Mesothelial cell of epicardium (in vitro differentiated cells): Measurements from ENCODE around the gene ZNF570. TPM values are rescaled to one million over a fixed set of nuclear protein-coding genes. Genes with fewer than 3 reads are reported as not detected.

ENCODE experiments used
- DNase-seq, 2 experiments: peaks; one replicate each; pipeline ENCODE4 v3.0.0; 2021; ENCODE audit warnings: low spot score in 2 of 2; ENCODE audit not compliant: unreplicated experiment in 2 of 2
- H3K27ac Mint-ChIP-seq: 2 replicates; pipeline ENCODE4 v1.8.0; 2021; ENCODE audit warnings: mixed read lengths
- H3K27me3 Mint-ChIP-seq: 2 replicates; pipeline ENCODE4 v1.8.0; 2021; ENCODE audit warnings: low read depth, mixed read lengths
- H3K36me3 Mint-ChIP-seq: 2 replicates; pipeline ENCODE4 v1.8.0; 2021; ENCODE audit warnings: mixed read lengths
- H3K4me1 Mint-ChIP-seq: 2 replicates; pipeline ENCODE4 v1.8.0; 2021; ENCODE audit warnings: mixed read lengths
- H3K4me3 Mint-ChIP-seq: 2 replicates; pipeline ENCODE4 v1.8.0; 2021; ENCODE audit warnings: mild to moderate bottlenecking, moderate library complexity, mixed read lengths
- H3K9me3 Mint-ChIP-seq: 2 replicates; pipeline ENCODE4 v1.8.0; 2021; ENCODE audit warnings: mixed read lengths
- CTCF ChIP-seq: fragments of 200-600 bp; sonication (generic); IDR thresholded peaks from one replicate; pipeline ENCODE4 v1.5.0; 2021; ENCODE audit warnings: antibody characterized with exemption; ENCODE audit not compliant: unreplicated experiment
- total RNA-seq: library from RNA; stranded (reverse); gene quantifications from 3 replicates; pipeline ENCODE4 v1.2.1, GENCODE V29; 2021

ZNF570 gene
- total RNA-seq = 7.3 to 7.9 TPM (median 7.6 TPM) in 3 replicates

DNA sequence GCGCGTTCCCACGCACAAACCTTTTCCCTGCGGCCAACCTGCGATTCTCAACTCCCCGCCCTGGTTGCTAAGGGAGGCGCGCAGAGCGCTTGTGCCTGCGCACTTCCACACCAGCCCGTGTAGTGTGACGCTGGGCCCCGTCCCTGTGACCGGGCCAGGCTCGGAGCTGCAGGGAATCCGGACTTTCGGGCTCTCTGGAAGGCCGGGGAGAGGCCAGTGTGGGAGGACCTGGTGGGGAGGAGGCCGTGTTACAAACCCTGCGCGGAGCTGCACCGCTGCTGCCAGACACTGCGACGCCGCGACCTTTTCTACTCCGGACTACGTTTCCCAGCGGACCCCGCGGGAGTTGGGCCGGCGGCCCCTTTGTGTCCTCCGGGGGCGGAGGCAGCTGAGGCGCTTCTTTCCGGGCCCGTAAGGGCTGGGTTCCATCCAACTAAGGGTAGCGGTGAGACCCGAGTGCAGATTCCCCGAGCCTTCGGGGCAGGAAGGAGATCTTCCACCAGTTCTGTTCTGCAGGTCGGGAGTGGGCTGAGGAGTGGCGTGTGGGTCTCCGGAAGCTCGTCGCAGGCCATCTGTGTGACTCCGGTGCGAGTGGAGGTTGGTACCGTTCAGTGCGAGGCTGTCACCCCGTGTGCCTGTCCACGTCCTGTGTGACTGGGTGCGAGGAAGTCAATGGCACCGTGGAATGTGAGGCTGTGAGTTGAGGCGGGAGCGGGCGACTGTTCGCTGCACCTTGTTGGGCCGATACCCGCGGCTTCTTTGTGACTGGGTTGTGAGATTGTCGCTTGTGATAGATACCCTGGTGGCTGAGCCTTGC is at the start of gene ZNF570:
TSS of gene ZNF570 (plus strand) at position 396 of the 817 bp plus-strand sequence. CDS start 999 bp downstream, outside the sequence.
- peaks cover 13% of the 10 kb centered on the region for H3K9me3 Mint-ChIP-seq
- peak; percentile 69 to 83 for DNase-seq
- H3K27ac Mint-ChIP-seq = peak within 1 kb of the TSS; percentile 99
- peak within 1 kb of the TSS; percentile 94 for H3K4me3 Mint-ChIP-seq
- no peak for TF ChIP-seq CTCF
- H3K4me1 Mint-ChIP-seq = peaks cover 25% of the 10 kb centered on the region
- no peaks in the 10 kb centered on the region for H3K27me3 Mint-ChIP-seq
- H3K36me3 Mint-ChIP-seq = peaks cover 18% of the 10 kb centered on the region

DNA sequence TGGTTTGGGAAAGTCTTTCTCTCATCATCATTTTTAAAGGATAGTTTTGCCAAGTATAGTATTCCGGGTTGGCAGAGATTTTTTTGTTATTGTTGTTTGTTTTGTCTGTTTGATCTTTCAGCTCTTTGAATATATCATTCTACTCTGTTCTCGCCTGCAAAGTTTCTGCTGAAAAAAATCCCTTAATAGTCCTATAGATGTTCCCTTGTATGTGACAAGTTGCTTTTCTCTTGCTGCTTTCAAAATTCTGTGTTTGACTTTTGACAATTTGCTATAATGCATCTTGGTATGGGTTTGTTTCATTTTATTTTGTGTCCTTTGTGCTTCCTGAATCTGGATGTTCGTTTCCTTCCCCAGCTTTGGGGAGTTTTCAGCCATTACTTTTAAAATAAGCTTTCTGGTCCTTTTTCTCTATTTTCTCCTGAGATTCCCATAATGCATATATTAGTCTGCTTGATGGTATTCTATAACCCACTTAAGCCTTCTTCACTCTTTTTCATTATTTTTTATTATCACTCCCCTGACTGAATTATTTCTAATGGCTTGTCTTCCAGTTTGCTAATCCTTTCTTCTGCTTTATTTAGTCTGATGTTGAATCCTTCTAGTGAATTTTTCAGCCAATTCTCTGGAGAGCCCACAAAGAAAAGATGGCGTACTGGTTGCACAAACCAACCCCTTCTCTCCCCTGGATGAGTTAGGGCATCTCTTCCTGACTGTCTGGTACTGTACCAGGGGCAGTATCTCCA is 16.5 kb upstream of the ZNF570 start:
- Mint-ChIP-seq H3K27ac (no peak overlapping the region), H3K36me3 (peaks cover 76% of the 10 kb centered on the region), H3K9me3 (peaks cover 88% of the 10 kb centered on the region), H3K4me1 (no peaks in the 10 kb centered on the region), H3K27me3 (no peaks in the 10 kb centered on the region), H3K4me3 (no peak overlapping the region)
- no peak for DNase-seq
- no peak for TF ChIP-seq CTCF

DNA sequence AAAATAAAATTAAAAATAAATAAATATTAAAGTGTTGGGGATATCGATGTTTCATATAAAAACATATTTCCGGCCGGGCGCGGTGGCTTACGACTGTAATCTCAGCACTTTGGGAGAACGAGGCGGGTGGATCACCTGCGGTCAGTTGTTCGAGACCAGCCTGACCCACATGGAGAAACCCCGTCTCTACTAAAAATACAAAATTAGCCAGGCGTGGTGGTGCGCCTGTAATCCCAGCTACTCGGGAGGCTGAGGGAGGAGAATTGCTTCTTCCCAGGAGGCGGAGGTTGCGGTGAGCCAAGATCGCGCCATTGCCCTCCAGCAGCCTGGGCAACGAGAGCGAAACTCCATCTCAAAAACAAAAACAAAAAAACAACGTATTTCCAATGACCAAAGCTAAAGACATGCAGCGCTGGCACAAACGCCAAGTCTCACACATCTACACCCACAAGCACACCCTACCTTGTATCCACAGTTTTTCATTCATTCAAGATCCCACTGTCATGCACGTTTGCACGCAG is 2.8 kb upstream of the ZNF570 start:
- peaks cover 25% of the 10 kb centered on the region for H3K4me1 Mint-ChIP-seq
- no peaks in the 10 kb centered on the region for H3K27me3 Mint-ChIP-seq
- peak overlapping the region; percentile 94 for H3K4me3 Mint-ChIP-seq
- peaks cover 13% of the 10 kb centered on the region for H3K9me3 Mint-ChIP-seq
- TF ChIP-seq CTCF = no peak
- H3K27ac Mint-ChIP-seq = peak overlapping the region; percentile 98
- H3K36me3 Mint-ChIP-seq = peaks cover 20% of the 10 kb centered on the region
- no peak for DNase-seq

DNA sequence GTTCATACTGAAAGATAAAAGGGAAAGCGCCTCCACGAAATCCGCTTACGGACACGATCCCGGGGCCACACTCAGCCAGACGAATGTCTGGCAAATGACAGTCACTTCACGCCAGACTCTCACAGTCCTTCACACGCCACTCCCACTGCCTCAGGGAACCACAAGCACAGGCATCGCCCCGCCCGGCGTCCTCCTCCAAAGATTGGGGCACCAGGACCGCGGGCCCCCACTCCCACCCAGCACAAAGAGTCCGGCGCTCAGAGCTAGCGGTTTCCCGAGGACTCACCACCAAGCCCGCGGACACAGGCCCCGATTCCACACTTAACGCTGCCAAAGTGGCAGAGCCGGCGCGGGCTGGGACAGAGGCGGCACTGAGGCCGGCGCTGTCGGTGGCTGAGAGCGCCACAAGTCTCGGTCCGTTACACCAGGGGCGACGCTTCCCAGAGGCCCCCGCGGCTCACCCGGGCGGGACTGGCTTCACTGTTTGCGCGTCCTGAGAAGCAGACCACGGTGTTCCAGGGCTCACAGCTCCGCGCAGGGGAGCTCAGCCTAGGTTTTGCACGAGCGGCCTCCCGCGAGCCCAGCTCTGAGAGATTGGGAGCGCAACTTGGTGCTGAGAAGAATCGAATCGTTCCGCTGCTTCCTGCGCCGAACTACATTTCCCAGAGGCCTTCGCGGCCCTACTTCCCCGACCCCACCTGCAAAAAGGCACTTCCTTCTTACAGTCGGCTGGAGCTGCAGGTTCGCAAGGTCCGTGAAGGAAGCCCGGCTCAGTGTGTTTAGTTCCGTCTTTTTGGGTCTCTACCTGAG is 2.2 kb upstream of the ZNF570 start, which contains the start of gene ZNF569:
TSS of gene ZNF569 (minus strand) at position 647 of the 810 bp plus-strand sequence. CDS start 22,523 bp downstream, outside the sequence.
- Mint-ChIP-seq H3K4me1 (peaks cover 25% of the 10 kb centered on the region), H3K9me3 (peaks cover 13% of the 10 kb centered on the region), H3K27me3 (no peaks in the 10 kb centered on the region), H3K27ac (peak within 1 kb of the TSS; percentile 98), H3K36me3 (peaks cover 20% of the 10 kb centered on the region), H3K4me3 (peak within 1 kb of the TSS; percentile 94)
- TF ChIP-seq CTCF = no peak
- DNase-seq = peak; percentile 75 to 86

DNA sequence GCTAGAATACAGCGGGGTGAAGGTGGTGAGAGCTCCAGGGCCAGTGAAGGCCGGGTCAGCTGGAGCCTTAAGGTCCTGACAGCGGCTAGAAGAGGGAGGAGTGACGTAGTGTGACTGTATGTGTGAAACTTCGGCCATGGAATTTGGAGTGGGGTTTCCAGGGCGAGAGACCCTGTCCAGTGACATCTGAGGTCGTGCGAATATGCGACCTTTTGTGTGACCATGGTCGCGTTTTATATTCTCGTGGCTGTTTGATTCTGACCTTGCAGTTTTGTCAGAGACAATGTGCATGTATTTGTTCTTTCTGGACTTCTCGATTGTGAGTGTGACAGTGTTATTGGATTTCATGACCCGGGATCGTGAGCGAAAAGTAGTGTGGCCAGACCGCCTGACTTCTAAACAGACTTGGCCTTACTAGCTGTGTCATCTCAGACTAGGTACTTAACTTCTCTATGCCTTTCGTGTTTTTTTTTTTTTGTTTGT is 1.5 kb upstream of the ZNF570 start:
- peaks cover 20% of the 10 kb centered on the region for H3K36me3 Mint-ChIP-seq
- peaks cover 13% of the 10 kb centered on the region for H3K9me3 Mint-ChIP-seq
- peaks cover 25% of the 10 kb centered on the region for H3K4me1 Mint-ChIP-seq
- no peak for DNase-seq
- H3K27ac Mint-ChIP-seq = peak overlapping the region; percentile 98
- H3K4me3 Mint-ChIP-seq = peak overlapping the region; percentile 94
- no peaks in the 10 kb centered on the region for H3K27me3 Mint-ChIP-seq
- no peak for TF ChIP-seq CTCF
